ENCODE results near the gene INTS3.

INTS3 gene

DNA sequence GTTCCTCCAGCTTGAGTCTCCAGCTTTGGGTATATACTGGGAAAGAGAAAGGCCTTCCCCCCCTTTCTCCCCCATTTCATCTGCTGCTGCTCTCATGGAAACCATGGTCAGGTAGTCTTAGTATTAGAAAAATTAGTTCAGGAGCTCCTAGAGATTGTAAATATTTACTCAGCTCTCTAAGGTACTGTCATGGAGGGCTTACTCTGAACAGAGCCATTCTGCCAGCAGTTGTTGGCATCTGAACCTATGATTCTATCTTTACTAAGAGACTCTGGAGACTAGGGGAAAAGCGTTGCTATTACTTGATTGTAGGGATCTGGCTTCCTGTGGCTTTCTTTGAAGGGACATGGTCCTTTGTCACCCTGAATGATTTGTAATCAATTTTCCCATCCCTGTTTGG is 6.1 kb downstream of the INTS3 start:
- H3K4me3 ChIP-seq (replicated peaks; ENCODE audit: low read depth, low read length), result no peak overlapping the region
- DNase-seq (ENCODE audit: extremely low read depth, low read depth), result no peak
- TF ChIP-seq, protein P1, sequence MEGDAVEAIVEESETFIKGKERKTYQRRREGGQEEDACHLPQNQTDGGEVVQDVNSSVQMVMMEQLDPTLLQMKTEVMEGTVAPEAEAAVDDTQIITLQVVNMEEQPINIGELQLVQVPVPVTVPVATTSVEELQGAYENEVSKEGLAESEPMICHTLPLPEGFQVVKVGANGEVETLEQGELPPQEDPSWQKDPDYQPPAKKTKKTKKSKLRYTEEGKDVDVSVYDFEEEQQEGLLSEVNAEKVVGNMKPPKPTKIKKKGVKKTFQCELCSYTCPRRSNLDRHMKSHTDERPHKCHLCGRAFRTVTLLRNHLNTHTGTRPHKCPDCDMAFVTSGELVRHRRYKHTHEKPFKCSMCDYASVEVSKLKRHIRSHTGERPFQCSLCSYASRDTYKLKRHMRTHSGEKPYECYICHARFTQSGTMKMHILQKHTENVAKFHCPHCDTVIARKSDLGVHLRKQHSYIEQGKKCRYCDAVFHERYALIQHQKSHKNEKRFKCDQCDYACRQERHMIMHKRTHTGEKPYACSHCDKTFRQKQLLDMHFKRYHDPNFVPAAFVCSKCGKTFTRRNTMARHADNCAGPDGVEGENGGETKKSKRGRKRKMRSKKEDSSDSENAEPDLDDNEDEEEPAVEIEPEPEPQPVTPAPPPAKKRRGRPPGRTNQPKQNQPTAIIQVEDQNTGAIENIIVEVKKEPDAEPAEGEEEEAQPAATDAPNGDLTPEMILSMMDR (IDR thresholded peaks at IDR 0.05; ENCODE audit: low read depth, low read length, missing control alignments), result no peak

- no peak for DNase-seq (ENCODE audit: extremely low read depth, low read depth)
- no peak overlapping the region for H3K4me3 ChIP-seq (replicated peaks; ENCODE audit: low read depth, low read length)
- TF ChIP-seq, protein P1 (IDR thresholded peaks at IDR 0.05; ENCODE audit: low read depth, low read length, missing control alignments), result no peak
Measured at GRCh38 chr1:153734396-153735089, 6.7 kb downstream of the INTS3 start.

GRCh38 chr1:153735090-153735420 is 7.2 kb downstream of the INTS3 start:
- TF ChIP-seq, protein P1 (IDR thresholded peaks at IDR 0.05; ENCODE audit: low read depth, low read length, missing control alignments), result no peak
- no peak overlapping the region for H3K4me3 ChIP-seq (replicated peaks; ENCODE audit: low read depth, low read length)

GRCh38 chr1:153741986-153742385 is 14.1 kb downstream of the INTS3 start:
- TF ChIP-seq, protein P1 (IDR thresholded peaks at IDR 0.05; ENCODE audit: low read depth, low read length, missing control alignments), result no peak
- H3K4me3 ChIP-seq (replicated peaks; ENCODE audit: low read depth, low read length), result no peak overlapping the region
- no peak for DNase-seq (ENCODE audit: extremely low read depth, low read depth)

More at GRCh38 chr1:153735090-153735420, 7.2 kb downstream of the INTS3 start:
- DNase-seq (ENCODE audit: extremely low read depth, low read depth), result no peak

DNA sequence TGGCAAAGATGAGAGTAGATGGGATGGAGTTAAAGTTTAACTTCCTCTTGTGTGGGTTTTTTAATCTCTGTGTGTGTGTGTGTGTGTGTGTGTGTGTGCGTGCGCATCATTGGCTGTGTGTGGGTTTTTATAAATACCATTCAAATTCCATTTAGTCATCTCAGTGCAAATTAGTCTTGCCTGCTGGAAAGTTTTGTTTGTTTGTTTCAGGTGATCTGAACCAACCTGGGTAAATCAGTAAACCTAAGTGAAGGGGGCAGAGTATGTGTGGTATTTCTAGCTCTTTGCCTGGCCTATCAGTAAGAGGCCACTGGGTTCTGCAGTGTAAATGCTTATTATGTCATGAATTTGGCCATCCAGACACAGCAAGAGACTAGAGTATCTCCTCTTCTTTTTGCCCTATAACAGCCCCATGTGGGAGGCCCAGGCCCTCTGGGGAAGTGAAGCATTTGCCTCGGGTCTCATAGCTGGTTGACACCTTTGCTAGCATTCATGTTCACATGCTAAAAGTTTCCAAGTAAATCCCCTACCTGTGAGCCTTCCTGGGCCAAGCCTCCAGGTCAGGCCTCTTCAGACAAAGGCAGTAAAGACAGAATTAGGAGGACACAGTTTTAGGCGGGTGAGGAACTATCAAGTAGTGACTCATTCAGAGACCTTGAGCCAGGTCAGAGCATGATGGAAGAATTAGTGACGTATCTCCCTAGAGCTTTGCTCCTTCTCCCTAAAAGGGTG is 14.7 kb downstream of the INTS3 start:
- no peak overlapping the region for H3K4me3 ChIP-seq (replicated peaks; ENCODE audit: low read depth, low read length)
- TF ChIP-seq, protein P1 (IDR thresholded peaks at IDR 0.05; ENCODE audit: low read depth, low read length, missing control alignments), result no peak
- no peak for DNase-seq (ENCODE audit: extremely low read depth, low read depth)

DNA sequence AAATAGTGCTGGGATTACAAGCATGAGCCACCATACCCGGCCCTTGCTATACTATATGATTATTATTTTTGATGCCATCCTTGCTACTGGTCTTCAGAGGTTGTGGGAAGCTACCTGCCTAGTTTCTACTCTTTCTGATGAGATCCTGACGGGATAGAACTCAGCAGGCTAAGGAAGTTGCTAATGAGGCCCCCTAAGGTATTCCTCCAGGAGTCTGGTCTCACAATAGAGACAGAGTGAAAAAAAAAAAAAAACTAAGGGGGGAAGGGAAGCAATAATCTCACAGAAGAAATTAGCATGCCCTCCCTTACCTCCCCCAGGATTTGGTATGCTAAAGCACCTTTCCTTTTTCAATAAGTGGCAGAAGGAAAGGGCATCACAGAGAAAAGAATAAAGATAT is 17.6 kb downstream of the INTS3 start:
- no peak for DNase-seq (ENCODE audit: extremely low read depth, low read depth)
- no peak overlapping the region for H3K4me3 ChIP-seq (replicated peaks; ENCODE audit: low read depth, low read length)
- TF ChIP-seq, protein P1 (IDR thresholded peaks at IDR 0.05; ENCODE audit: low read depth, low read length, missing control alignments), result no peak

Measured in HFF-Myc (cell line).